HG03025 (cell line): ENCODE results near the gene NOL4L.

Experiments
- ATAC-seq: cut with Tn5 transposase; IDR thresholded peaks from one replicate; pipeline ENCODE4 v1.9.1; 2021; ENCODE audit warnings: mild to moderate bottlenecking, moderate library complexity; ENCODE audit not compliant: unreplicated experiment, low FRiP score

The NOL4L gene, protein sequence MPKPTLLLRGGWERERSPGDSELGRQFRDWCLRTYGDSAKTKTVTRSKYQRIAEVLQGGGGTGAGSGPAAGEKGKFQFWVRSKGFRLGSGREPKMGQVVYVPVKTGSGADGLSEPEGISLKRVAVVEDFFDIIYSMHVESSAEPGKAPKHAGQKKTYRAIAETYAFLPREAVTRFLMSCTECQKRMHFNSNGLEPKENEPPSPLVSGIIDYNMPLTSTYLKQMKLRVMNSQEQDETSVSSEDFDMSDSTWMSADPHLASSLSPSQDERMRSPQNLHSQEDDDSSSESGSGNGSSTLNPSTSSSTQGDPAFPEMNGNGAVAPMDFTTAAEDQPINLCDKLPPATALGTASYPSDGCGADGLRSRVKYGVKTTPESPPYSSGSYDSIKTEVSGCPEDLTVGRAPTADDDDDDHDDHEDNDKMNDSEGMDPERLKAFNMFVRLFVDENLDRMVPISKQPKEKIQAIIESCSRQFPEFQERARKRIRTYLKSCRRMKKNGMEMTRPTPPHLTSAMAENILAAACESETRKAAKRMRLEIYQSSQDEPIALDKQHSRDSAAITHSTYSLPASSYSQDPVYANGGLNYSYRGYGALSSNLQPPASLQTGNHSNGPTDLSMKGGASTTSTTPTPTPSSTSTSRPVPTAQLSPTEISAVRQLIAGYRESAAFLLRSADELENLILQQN

GRCh38 chr20:32585011-32585585 lies at the start of gene NOL4L:
Gene NOL4L, minus strand, starts transcription at chr20:32585333. Its CDS starts 443 bp downstream, at chr20:32584890.
- no peak for ATAC-seq

- ATAC-seq, result no peak
These were observed 49.1 kb upstream of the NOL4L start for GRCh38 chr20:32634041-32634805.

DNA sequence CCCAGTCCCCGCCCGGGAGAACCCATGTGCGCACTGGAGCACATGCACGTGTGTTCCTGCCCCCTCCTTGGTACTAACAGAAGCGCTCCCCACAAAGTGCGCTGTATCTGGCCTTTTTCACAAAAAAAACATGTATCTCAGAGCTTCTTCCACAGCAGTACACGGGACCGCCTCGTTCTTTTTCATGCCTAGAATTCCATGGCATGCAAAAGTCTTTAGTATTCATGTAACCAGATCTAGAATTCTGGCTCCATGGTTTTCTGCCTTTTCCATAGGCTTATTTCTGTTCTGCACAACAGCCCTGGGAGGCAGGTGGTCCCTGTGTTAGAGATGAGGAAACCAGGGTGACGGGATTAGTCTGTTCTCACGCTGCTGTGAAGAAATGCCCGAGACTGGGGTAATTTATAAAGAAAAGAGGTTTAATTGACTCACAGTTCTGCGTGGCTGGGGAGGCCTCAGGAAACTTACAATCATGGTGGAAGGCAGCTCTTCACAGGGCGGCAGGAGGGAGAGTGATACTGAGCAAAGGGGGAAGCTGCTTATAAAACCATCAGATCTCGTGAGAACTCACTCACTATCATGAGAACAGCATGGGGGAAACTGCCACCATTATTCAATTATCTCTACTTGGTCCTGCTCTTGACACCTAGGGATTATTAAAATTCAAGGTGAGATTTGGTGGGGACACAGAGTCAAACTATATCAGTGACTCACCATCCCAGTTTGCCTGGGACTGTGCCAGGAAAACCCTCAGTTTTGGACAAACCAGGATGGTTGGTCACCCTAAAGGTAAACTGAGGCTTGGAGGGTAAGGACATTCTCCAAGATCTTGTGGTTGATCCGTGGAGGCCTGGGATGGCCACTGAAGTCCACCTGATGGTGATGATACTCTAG lies 47.6 kb upstream of the NOL4L start:
- no peak for ATAC-seq

GRCh38 chr20:32631933-32632460 lies 46.9 kb upstream of the NOL4L start:
- ATAC-seq, result no peak

GRCh38 chr20:32629813-32630212 lies 44.7 kb upstream of the NOL4L start:
- ATAC-seq, result no peak

GRCh38 chr20:32628960-32629530 lies 43.9 kb upstream of the NOL4L start:
- no peak for ATAC-seq

- no peak for ATAC-seq
These were observed 41.9 kb upstream of the NOL4L start for GRCh38 chr20:32626859-32627636.

- no peak for ATAC-seq
These were observed 41.3 kb upstream of the NOL4L start for GRCh38 chr20:32626407-32626806.

DNA sequence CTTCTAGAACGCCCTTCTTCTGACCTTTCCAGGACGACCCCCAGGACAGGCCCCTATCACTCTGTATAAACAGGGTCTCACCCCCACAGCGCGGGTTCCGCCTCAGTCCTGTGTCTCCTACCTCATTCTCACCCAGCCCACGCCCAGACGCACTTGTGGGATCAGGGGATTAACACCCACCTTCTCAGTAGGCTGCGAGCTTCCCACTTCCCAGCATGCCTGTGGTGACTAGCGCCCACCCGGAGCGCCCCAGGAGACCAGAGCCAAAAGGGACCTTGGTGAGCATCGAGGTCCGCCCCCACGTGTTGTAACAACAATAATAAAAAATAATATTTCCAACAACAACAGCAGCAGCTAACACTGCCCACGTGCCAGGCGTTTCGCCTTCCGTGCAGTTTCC lies 40.9 kb upstream of the NOL4L start:
- no peak for ATAC-seq

DNA sequence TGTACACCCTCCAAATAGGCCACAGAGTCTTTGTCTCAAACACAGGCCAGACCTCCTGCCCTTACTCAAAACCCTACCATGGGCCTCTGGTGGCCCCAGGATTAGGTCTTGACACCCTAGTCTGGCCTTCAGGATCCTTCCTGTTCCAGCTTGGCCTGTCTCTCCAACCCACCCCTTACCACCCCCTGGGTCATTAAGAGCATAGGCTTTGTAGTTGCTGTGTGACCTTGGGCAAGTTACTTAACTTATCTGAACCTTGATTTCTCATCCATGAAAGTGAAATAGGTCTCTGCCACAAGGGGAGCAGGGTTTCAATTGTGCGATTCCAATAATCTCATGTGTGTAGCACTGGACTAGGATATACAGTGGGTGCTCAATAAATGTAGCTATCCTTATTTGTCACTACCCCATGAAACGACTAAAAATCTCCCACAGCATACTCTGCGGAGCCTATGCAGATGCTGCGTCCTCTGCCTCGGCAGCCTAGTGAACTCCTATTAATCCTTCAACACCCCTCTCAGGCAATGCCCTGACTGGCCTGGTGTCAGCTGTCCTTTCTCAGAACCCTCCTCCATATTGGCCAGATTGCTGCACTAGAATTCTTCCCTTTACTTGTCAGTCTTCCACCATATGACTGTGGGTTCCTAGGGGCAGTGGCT lies 39.7 kb upstream of the NOL4L start:
- no peak for ATAC-seq

GRCh38 chr20:32623667-32624157 lies 38.6 kb upstream of the NOL4L start:
- ATAC-seq, result no peak

- no peak for ATAC-seq
These were observed 37.7 kb upstream of the NOL4L start for GRCh38 chr20:32622585-32623468.

DNA sequence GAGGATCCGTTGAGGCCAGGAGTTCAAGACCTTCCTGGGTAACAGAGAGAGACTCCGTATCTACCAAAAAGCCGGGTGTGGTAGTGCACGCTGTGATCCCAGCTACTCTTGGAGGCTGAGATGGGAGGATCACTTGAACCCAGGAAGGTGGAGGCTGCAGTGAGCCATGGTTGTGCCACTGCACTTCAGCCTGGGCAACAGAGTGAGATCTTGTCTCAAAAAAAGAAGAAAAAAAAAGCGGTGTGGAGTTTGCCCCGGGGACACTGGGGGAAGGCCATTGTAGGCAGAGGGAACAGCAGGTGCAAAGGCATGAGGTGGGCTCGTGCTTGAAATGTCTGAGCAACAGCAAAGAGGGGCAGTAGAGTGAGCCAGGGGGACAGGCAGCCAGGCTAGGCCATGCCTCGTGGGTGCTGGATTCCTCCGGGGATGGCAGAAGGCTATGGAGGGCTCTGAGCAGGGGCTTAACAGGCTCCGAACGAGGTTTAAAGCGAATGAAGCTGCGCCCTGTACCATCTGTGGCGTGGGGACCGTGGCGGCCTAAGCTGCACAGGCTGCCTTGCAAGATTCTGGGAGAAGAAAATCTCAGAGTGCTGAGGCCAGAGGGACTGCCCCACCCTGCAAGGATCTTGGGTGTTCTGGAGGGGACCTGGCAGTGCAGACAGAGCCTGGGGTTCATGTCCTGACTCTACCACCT lies 36.9 kb upstream of the NOL4L start:
- no peak for ATAC-seq

- ATAC-seq, result no peak
These were observed 36.1 kb upstream of the NOL4L start for GRCh38 chr20:32621071-32621890.

GRCh38 chr20:32619586-32619985 lies 34.5 kb upstream of the NOL4L start:
- no peak for ATAC-seq
